HepG2 (cell line): ENCODE data around the gene EGFLAM. TPM values are rescaled to one million over a fixed set of nuclear protein-coding genes. Genes with fewer than 3 reads are reported as not detected.

ENCODE experiments used
- ATAC-seq: fragments of 200-7000 bp; cut with Tn5 transposase; 3 replicates; pipeline ENCODE4 v1.9.1; 2020; ENCODE audit warnings: mild to moderate bottlenecking, moderate library complexity
- BruUV-seq: library from RNA; stranded (reverse); fragments of 400-500 nt; replicated peaks from 2 replicates; lab custom pipeline; 2021; lab: Mats Ljungman, UMichigan
- CTCF ChIA-PET: fragments of 300-600 bp; formaldehyde crosslinking; extraction: SDS; loops from one replicate; lab custom pipeline; 2021; ENCODE audit warnings: low total read pairs, inconsistent platforms, low intra/inter-chr PET ratio; lab: Yijun Ruan, JAX
- POLR2A ChIA-PET: fragments of 350-600 bp; sonication (Branson Sonifier 250); formaldehyde crosslinking; loops from one replicate; lab custom pipeline; 2020; ENCODE audit warnings: antibody characterized with exemption, inconsistent platforms; lab: Yijun Ruan, JAX
- DNase-seq: peaks from one replicate; pipeline ENCODE4 v3.0.0-alpha.2; 2015; ENCODE audit warnings: low spot score
- FAIRE-seq: peaks from 3 replicates; lab custom pipeline; 2011; peaks lifted over from hg19 to GRCh38; lab: Jason Lieb, UNC
- H2AFZ ChIP-seq: one replicate; pipeline ENCODE4 v1.6.1; 2011; ENCODE audit warnings: low read length, inconsistent platforms
- H3K27ac ChIP-seq: fragments of 300-600 bp; 3 replicates; pipeline ENCODE4 v1.8.0; 2011; ENCODE audit warnings: mixed run types, mild to moderate bottlenecking, mixed read lengths, low read length, inconsistent platforms; ENCODE audit not compliant: insufficient read depth; ENCODE audit errors: extremely low read length
- H3K27me3 ChIP-seq, 2 experiments: fragments of 200-600 bp in 1 of 2; 2 replicates in 1 of 2; 3 replicates in 1 of 2; pipeline versions ENCODE4 v1.6.0 to v1.8.0; 2011; ENCODE audit warnings: low read length in 2 of 2, mild to moderate bottlenecking in 2 of 2, moderate library complexity in 2 of 2, inconsistent platforms in 1 of 2; ENCODE audit not compliant: insufficient read depth in 2 of 2, control insufficient read depth in 1 of 2
- H3K36me3 ChIP-seq, 2 experiments: fragments of 200-600 bp in 1 of 2; replicated peaks in 1 of 2; 2 replicates in 1 of 2; 3 replicates in 1 of 2; pipeline versions ENCODE4 v1.5.1 to v1.8.0; 2011; ENCODE audit warnings: low read length in 2 of 2, inconsistent platforms in 1 of 2; ENCODE audit not compliant: insufficient read depth in 2 of 2, control insufficient read depth in 1 of 2
- H3K4me1 ChIP-seq: 2 replicates; pipeline ENCODE4 v1.5.1; 2012; ENCODE audit warnings: low read length, inconsistent platforms; ENCODE audit not compliant: insufficient read depth
- H3K4me2 ChIP-seq: 2 replicates; pipeline ENCODE4 v1.6.0; 2011; ENCODE audit warnings: low read depth, low read length, inconsistent platforms
- H3K4me3 ChIP-seq, 3 experiments: fragments of 200-600 bp in 1 of 3; sonication (generic), shearing (Covaris generic) in 1 of 3; replicated peaks in 1 of 3; 2 replicates each; pipeline ENCODE4 v1.5.1; 2011 to 2016; ENCODE audit warnings: low read length in 3 of 3, inconsistent platforms in 2 of 3, low read depth in 2 of 3, mild to moderate bottlenecking in 2 of 3, control low read depth in 1 of 3, mixed read lengths in 1 of 3; ENCODE audit not compliant: insufficient read depth in 1 of 3
- H3K79me2 ChIP-seq: one replicate; pipeline ENCODE4 v1.6.1; 2011; ENCODE audit warnings: low read length, inconsistent platforms; ENCODE audit not compliant: insufficient read depth
- H3K9ac ChIP-seq: 2 replicates; pipeline ENCODE4 v1.6.0; 2011; ENCODE audit warnings: mild to moderate bottlenecking, low read depth, low read length, inconsistent platforms; ENCODE audit not compliant: insufficient read depth
- H3K9me3 ChIP-seq: 2 replicates; pipeline ENCODE4 v1.5.1; 2012; ENCODE audit warnings: mild to moderate bottlenecking, low read length
- H4K20me1 ChIP-seq: 2 replicates; pipeline ENCODE4 v1.6.0; 2011; ENCODE audit warnings: inconsistent platforms, mild to moderate bottlenecking, low read length, moderate library complexity; ENCODE audit not compliant: insufficient read depth
- CEBPB ChIP-seq: IDR thresholded peaks from 2 replicates; pipeline ENCODE4 v1.6.1; 2011; ENCODE audit warnings: low read depth, low read length, improper control_type of control experiment, borderline replicate concordance
- FOXP1 ChIP-seq, 2 experiments: fragments of 450-650 bp in 1 of 2; IDR thresholded peaks; 2 replicates each; pipeline ENCODE4 v1.6.1; 2017 to 2018; ENCODE audit warnings: antibody characterized with exemption in 1 of 2
- HIVEP1 ChIP-seq: sonication (generic); formaldehyde crosslinking; IDR thresholded peaks from 2 replicates; pipeline ENCODE4 v1.4.0; 2020; ENCODE audit warnings: mild to moderate bottlenecking, missing genetic modification reagents
- PHF5A ChIP-seq: IDR thresholded peaks from one replicate; pipeline ENCODE4 v1.6.1; 2018; ENCODE audit warnings: low read depth, missing genetic modification reagents; ENCODE audit not compliant: unreplicated experiment
- RELA ChIP-seq: sonication (generic); formaldehyde crosslinking; IDR thresholded peaks from 2 replicates; pipeline ENCODE4 v1.4.0; 2020; ENCODE audit warnings: missing genetic modification reagents
- SCMH1 ChIP-seq: sonication (generic); formaldehyde crosslinking; IDR thresholded peaks from 2 replicates; pipeline ENCODE4 v1.9.0; 2021; ENCODE audit warnings: missing genetic modification reagents, mild to moderate bottlenecking, borderline replicate concordance
- ZNF510 ChIP-seq: sonication (generic); formaldehyde crosslinking; IDR thresholded peaks from 2 replicates; pipeline ENCODE4 v1.4.0; 2020; ENCODE audit warnings: low read depth, mild to moderate bottlenecking, missing genetic modification reagents
- WGBS: methylation state at CpG from one replicate; pipeline ENCODE4 v1.1.6; 2017; ENCODE audit warnings: low lambda C conversion rate; 5-methylcytosine and 5-hydroxymethylcytosine counted together
- in situ Hi-C: cut with HindIII; loops from 2 replicates; pipeline ENCODE4 v1.10.0; 2017; ENCODE audit warnings: low pct_unique_long_range_greater_than_20kb; ENCODE audit not compliant: extremely low pct_ligation_motif_present
- intact Hi-C: fragments of 100-400 bp; cut with micrococcal nuclease; formaldehyde crosslinking; loops from one replicate; pipeline ENCODE4 v1.10.0; 2022; ENCODE audit not compliant: unreplicated experiment
- polyA plus RNA-seq, 8 experiments: library from polyadenylated mRNA; depleted of rRNA in 3 of 8; stranded (reverse) in 7 of 8; unstranded in 1 of 8; fragments of >200 nt; fragmentation: Illumina TruSeq in 4 of 8; extraction: Trizol in 4 of 8; gene quantifications; 2 replicates each; pipeline versions ENCODE4 v1.2.1 to v1.2.3, GENCODE V29; 2011 to 2016; ENCODE audit warnings: low read depth in 4 of 8, missing spikeins in 1 of 8, mixed read lengths in 1 of 8; ENCODE audit not compliant: insufficient read depth in 1 of 8
- total RNA-seq, 5 experiments: library from RNA; depleted of rRNA; stranded (reverse); fragments of >200 nt; fragmentation: Illumina TruSeq; extraction: Trizol; gene quantifications; 2 replicates each; pipeline ENCODE4 v1.2.3, GENCODE V29; 2016; ENCODE audit warnings: low read depth in 1 of 5
- TF ChIP-seq, protein P1 (sequence below): sonication (generic); formaldehyde crosslinking; IDR thresholded peaks from 2 replicates; pipeline ENCODE4 v1.8.0; 2023; ENCODE audit warnings: mild to moderate bottlenecking, missing genetic modification reagents
- TF ChIP-seq, protein P2 (sequence below): sonication (generic); formaldehyde crosslinking; IDR thresholded peaks from 2 replicates; pipeline ENCODE4 v1.5.1; 2020; ENCODE audit warnings: missing genetic modification reagents, mild to moderate bottlenecking, borderline replicate concordance
- TF ChIP-seq, protein P3 (sequence below): sonication (generic); formaldehyde crosslinking; IDR thresholded peaks from 2 replicates; pipeline ENCODE4; 2020; ENCODE audit warnings: missing genetic modification reagents, mild to moderate bottlenecking, borderline replicate concordance
- TF ChIP-seq, protein P4 (sequence below): fragments of 450-650 bp; IDR thresholded peaks from 2 replicates; pipeline ENCODE4 v1.6.1; 2016
- TF ChIP-seq, protein P5 (sequence below): sonication (generic); formaldehyde crosslinking; IDR thresholded peaks from 2 replicates; pipeline ENCODE4 v1.8.1; 2023; ENCODE audit warnings: mild to moderate bottlenecking, missing genetic modification reagents

Gene EGFLAM
- total and polyA plus RNA-seq, 2 of the 13 experiments (the other 11 are each of a cell fraction or from before 2014, with no cell fraction given) = not detected

DNA sequence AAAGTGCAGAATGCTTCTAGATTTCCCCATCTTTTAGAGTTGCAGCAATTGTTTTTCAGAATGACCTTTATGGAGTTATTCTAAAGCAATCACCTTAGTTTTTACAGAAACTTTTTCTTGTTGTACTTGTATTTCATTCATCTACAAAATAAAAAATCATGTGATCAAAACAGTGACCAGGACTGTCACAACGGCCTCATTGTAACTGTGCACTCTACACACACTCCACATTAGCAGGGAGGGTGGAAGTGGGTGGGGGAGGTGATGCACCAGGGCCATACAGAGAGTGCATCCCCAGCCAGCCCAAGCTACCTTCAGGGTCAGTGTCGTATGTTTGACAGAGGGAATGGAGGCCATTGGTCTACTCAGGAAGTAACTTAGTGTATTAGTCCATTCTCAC is 26.9 kb downstream of the EGFLAM start (continued):
- TF ChIP-seq, protein P1, sequence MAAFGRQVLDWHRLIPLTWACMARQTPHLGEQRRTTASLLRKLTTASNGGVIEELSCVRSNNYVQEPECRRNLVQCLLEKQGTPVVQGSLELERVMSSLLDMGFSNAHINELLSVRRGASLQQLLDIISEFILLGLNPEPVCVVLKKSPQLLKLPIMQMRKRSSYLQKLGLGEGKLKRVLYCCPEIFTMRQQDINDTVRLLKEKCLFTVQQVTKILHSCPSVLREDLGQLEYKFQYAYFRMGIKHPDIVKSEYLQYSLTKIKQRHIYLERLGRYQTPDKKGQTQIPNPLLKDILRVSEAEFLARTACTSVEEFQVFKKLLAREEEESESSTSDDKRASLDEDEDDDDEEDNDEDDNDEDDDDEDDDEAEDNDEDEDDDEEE (CRISPR knock-in tag) = no peak
- TF ChIP-seq PHF5A (CRISPR knock-in tag) = no peak

DNA sequence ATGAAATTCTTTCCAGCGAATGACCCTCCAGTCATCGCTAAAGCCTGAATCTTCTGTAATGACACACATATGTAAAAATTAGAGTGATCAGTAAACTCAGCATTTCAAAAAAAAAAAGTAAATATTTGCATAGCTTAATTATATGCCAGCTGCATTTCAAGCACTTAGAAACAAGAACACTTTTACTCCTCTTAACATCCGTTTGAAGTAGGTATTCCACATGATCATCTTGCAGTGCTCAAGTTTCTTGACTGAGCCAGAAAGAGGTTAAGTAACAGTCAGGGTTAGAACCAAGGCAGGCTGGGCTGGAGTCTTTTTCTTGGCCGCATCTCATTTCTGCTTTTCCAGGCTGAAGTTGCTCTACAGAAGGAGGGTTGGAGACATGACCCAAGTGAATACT is 27.6 kb downstream of the EGFLAM start:
- Histone ChIP-seq H2AFZ (no peak overlapping the region), H3K36me3 (no peaks in the 10 kb centered on the region), H3K79me2 (no peaks in the 10 kb centered on the region), H3K4me3 (no peak overlapping the region), H3K27me3 (peaks cover 0 to 3% of the 10 kb centered on the region in 2 experiments; a peak in 1 of 5 replicates), H3K9ac (no peak overlapping the region), H3K4me2 (no peak overlapping the region), H3K27ac (no peak overlapping the region)
- 63% methylated on average over 4 of the region's 4 CpGs for WGBS
- intact Hi-C loops = no loop called here
- ATAC-seq = no peak
- no TSS peak for BruUV-seq
- TF ChIP-seq, protein P2, sequence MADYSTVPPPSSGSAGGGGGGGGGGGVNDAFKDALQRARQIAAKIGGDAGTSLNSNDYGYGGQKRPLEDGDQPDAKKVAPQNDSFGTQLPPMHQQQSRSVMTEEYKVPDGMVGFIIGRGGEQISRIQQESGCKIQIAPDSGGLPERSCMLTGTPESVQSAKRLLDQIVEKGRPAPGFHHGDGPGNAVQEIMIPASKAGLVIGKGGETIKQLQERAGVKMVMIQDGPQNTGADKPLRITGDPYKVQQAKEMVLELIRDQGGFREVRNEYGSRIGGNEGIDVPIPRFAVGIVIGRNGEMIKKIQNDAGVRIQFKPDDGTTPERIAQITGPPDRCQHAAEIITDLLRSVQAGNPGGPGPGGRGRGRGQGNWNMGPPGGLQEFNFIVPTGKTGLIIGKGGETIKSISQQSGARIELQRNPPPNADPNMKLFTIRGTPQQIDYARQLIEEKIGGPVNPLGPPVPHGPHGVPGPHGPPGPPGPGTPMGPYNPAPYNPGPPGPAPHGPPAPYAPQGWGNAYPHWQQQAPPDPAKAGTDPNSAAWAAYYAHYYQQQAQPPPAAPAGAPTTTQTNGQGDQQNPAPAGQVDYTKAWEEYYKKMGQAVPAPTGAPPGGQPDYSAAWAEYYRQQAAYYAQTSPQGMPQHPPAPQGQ = no peak
- TF ChIP-seq, protein P3, sequence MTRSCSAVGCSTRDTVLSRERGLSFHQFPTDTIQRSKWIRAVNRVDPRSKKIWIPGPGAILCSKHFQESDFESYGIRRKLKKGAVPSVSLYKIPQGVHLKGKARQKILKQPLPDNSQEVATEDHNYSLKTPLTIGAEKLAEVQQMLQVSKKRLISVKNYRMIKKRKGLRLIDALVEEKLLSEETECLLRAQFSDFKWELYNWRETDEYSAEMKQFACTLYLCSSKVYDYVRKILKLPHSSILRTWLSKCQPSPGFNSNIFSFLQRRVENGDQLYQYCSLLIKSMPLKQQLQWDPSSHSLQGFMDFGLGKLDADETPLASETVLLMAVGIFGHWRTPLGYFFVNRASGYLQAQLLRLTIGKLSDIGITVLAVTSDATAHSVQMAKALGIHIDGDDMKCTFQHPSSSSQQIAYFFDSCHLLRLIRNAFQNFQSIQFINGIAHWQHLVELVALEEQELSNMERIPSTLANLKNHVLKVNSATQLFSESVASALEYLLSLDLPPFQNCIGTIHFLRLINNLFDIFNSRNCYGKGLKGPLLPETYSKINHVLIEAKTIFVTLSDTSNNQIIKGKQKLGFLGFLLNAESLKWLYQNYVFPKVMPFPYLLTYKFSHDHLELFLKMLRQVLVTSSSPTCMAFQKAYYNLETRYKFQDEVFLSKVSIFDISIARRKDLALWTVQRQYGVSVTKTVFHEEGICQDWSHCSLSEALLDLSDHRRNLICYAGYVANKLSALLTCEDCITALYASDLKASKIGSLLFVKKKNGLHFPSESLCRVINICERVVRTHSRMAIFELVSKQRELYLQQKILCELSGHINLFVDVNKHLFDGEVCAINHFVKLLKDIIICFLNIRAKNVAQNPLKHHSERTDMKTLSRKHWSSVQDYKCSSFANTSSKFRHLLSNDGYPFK (CRISPR knock-in tag) = no peak
- TF ChIP-seq HIVEP1 (CRISPR knock-in tag) = no peak
- no peak for TF ChIP-seq RELA (CRISPR knock-in tag)
- TF ChIP-seq, protein P4, sequence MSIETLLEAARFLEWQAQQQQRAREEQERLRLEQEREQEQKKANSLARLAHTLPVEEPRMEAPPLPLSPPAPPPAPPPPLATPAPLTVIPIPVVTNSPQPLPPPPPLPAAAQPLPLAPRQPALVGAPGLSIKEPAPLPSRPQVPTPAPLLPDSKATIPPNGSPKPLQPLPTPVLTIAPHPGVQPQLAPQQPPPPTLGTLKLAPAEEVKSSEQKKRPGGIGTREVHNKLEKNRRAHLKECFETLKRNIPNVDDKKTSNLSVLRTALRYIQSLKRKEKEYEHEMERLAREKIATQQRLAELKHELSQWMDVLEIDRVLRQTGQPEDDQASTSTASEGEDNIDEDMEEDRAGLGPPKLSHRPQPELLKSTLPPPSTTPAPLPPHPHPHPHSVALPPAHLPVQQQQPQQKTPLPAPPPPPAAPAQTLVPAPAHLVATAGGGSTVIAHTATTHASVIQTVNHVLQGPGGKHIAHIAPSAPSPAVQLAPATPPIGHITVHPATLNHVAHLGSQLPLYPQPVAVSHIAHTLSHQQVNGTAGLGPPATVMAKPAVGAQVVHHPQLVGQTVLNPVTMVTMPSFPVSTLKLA = no peak
- TF ChIP-seq FOXP1 (IDR thresholded peaks at IDR 0.05) = no peak
- no peak for TF ChIP-seq FOXP1 (CRISPR knock-in tag; IDR thresholded peaks at IDR 0.05)
- TF ChIP-seq SCMH1 (CRISPR knock-in tag) = no peak
- no peak for TF ChIP-seq CEBPB
- TF ChIP-seq ZNF510 = no peak
- TF ChIP-seq, protein P5, sequence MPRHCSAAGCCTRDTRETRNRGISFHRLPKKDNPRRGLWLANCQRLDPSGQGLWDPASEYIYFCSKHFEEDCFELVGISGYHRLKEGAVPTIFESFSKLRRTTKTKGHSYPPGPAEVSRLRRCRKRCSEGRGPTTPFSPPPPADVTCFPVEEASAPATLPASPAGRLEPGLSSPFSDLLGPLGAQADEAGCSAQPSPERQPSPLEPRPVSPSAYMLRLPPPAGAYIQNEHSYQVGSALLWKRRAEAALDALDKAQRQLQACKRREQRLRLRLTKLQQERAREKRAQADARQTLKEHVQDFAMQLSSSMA = no peak
- TF ChIP-seq, all 625 proteins: peak for 0
- POLR2A ChIA-PET = no interaction called here
- in situ Hi-C loops = no loop called here
- FAIRE-seq (no peak), DNase-seq (no peak)
- H4K20me1 ChIP-seq = no peaks in the 10 kb centered on the region
- no peaks in the 10 kb centered on the region for H3K4me1 ChIP-seq
- no peaks in the 10 kb centered on the region for H3K9me3 ChIP-seq
- CTCF ChIA-PET = no interaction called here
